Stimulated activated CD4-positive, alpha-beta T cell treated with anti-CD3 and anti-CD28 coated beads, Interleukin-4, amount 100 ng/mL, for 1 hour (primary cell): Measurements from ENCODE around the gene LOXHD1.

Source experiments
- DNase-seq: peaks from one replicate; pipeline ENCODE4 v3.0.0-alpha.2; 2020

LOXHD1 gene

DNA sequence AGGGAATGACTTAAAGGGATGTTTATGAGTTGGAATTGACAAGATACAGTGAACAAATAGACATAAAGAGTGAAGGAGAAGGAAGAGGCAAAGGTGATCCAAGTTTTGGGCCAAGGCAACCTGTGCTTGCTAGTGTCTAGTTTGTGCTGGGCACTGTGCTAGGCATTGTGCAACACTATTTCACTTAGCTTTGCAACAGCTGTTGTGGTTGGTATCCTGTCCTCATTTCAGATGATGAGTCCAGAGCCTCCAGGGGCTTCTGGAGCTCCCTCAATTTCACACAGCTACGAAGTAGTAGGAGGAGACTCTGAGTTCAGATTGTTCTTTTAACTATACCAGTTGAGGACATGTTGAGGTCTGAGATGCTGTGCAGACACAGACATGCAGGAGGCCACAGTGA, 18.1 kb upstream of the LOXHD1 start:
- no peak for DNase-seq

DNA sequence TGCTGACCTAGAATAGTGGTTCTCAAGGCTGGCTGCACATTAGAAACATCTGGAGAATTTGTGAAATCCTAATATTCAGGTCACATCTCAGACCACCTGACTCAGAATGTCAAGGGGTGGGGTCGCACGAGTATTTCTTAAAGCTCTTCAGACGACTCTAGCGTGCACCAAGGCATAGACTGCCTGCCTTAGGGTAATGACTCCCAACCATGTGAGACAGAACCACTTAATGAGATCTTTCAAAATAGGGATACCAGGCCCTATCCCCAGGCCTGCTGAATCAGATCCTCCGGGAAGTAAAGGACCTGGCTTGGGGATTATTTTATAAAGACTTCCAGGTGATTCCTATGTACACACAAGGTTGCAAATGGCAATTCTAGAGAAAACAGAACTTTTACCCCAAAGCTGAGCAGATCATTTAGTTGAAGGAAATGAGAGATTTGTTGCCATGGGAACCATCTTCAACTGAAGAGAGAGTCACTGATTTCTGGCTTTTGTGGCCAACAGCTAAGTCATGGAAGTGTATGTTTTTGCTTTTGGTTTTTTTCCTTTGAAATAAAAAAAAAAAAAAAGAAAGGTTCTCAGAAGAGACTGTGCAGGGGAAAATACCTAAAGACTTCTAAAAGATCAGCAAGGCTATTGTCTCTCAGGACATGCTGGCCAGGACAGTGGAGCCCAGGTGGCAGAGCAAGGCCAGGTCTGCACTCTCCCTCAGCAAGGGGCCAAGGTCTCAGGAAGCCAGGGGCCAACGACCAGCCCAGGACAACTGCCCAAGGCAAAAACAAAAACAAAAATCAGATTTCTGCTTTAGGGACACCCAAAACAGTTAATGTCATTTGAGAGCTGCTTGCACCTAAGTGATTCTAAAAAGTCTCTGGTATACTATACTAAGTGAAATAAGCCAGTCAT, 15.3 kb upstream of the LOXHD1 start:
- no peak for DNase-seq

DNA sequence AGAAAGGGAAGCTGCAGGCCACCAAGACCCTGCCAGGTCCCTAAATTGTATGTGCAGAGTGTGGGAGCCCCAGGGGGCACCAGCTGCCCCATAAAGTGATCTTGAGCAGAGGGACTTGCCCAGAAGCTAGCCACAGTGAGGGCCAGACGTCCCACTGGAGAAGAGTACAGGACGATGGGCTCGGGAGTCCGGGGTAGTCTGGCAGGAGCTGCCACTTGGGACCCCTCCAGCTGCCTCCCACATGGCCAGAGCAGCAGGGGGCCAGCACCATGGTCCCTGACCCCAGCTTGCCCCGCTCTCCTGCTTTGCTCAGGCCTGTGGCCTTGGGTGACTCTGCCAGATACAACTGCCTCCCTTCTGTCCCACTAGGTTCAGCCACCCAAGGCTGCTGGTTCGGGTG, 11.7 kb upstream of the LOXHD1 start:
- no peak for DNase-seq

DNA sequence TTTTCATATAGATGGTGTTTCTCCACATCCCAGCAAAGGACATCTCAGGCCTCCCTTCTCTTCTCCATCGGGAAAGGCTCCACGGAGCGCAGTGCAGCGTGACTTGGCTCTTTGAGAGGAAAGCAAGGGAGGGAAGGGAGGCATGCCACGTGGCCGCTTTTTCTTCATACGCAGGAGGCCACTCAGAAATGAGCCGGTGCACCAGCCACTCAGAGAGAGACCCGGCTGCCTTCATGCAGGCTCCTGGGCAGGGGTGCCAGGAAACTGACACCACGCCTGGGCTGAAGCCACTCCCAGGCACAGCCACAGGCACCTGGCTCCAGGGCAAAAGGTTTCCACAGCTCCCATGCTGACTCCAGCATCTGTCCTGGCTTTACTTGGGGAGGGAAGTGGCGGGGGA, 11.1 kb upstream of the LOXHD1 start:
- no peak for DNase-seq

DNA sequence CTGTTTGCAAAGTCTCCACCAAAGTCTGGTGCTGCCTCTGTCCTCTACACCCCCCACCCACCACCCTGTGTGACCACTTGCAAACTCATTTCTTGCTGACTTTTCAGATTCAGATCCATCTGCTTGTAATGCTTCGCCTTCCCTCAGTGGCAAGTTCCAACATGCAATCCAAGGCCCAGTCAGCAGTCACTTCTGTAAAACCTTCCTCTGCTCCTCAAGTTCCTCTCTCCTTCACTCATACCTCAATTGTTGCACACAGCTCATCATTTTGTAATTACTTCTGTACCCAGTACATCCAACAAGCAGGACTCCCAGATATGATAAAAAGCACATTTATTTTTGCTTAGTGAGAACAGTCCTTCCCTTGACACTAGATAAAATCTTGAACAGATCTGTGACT, 6.5 kb upstream of the LOXHD1 start:
- no peak for DNase-seq

DNA sequence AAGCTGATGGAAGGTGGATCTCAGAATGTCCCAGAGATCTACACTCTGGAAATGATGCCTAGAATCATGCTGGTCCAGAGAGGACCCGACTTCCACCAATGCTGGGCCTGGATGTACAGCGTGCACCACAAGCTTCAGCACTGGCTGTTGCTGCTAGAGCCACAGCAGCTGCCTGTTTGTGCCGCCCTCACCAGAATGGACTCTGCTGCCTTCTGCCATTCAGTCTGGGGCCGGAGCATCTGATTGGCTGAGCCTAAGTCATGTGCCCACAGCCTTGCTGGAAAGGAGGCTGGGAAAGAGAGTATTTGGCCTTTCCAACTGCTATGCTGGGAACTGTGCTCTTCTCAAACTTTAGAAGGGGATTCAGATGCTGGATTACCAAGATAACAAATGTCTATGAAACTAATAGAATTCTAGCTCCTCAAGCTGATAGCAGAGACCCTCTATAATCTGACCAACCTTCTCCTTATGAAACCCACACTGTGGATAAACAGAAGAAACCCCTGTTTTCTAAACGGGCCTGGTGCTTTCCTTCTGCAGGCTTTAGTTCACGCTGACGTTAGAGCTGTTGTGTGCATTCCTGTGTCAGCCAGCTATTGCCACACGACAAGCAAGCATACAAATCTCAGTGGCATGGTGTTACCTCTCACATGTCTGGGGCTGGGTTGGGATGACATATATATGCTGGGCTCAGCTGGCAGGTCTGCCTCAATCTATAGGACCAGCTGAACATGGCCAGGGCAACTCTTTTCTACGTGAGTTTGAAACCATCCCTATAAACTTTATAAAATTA, 4.1 kb upstream of the LOXHD1 start:
- DNase-seq, result no peak

DNA sequence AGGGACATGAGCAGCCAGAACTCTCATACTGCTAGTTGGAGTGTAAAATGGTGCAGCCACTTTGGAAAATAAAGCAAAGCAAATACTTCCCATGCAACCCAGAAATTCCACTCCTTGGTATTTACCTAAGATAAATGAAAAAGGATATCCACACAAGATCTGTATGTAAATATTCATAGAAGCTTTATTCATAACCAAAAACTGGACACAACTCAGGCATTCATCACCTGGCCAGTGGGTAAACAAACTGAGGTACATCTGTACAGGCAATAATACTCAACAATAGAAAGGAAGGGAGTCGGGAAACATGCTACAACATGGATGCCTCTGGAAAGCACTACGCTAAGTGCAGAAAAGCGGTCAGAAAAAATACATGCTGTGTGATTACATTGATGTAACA, 2.5 kb upstream of the LOXHD1 start:
- no peak for DNase-seq

DNA sequence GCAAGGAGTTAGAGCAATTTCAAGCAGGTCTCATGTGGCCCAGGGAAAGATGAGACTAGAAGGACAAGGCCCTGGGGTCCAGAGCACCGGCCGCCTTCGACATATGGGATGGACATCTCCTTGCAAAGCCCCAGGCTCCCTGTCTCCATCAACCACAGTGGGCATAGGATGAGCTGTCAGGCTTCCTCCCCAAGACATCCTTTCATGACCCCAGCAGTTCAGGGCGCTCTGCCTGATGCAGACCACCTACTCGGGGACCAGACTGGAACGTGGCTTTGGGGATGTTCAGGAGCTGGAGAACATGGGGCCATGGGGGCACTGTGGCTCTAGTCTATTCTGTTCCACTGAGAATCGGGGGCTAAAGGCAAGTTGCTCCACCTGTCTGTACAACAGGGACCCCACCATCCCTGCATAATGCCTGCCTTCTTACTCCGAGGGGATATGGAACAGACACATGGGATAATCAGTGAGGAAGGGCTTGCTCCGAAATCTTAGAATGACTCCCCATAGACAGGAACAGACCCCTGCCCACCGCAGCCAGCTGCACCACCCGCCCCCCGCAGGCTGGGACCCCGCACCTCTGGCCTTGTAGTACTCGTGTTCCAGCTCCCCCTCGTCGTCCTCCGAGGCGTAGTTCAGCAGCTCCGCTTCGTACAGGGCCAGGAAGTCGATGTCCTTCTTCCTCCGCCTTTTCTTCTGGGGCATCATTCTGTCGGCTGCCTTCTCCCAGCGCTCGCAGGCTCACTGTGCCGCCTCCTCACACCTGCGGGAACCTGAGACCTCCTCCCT, 500 bp downstream of the LOXHD1 start:
- no peak for DNase-seq

DNA sequence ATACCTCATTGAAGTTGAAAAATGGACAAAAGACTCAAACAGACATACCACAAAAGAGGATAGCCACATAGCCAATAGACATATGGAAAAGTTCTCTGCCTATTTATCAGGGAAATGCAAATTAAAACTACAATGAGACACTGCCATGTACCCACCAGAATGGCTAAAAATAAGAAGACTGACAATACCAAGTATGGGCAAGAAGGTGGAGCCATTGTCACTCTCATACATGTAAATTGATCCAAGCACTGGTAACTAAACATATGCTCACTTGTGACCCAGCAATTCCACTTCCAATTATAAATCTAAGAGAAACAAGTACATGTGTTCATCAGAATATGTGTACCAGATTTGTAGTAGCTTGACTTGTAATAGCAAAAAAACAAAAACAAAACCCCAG, 4.6 kb downstream of the LOXHD1 start:
- no peak for DNase-seq

DNA sequence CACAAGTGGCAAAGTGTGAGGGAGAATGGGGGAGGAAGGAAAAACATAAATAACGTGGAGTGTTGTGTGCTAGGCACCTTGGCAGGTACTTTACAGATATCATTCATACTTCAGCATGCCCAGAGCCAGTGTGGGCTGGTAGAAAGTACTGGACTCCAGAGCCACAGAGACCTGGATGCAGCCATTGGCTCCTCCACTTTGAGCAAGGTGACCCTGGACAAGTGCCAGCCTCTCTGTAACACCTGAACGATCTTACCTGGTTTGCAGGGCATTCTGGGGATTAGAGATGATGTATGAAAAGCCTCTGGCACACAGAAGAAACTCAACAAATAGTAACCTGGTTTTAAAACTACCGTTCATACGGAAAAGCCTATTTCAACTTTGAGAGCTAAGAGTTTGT, 6.3 kb downstream of the LOXHD1 start:
- no peak for DNase-seq

DNA sequence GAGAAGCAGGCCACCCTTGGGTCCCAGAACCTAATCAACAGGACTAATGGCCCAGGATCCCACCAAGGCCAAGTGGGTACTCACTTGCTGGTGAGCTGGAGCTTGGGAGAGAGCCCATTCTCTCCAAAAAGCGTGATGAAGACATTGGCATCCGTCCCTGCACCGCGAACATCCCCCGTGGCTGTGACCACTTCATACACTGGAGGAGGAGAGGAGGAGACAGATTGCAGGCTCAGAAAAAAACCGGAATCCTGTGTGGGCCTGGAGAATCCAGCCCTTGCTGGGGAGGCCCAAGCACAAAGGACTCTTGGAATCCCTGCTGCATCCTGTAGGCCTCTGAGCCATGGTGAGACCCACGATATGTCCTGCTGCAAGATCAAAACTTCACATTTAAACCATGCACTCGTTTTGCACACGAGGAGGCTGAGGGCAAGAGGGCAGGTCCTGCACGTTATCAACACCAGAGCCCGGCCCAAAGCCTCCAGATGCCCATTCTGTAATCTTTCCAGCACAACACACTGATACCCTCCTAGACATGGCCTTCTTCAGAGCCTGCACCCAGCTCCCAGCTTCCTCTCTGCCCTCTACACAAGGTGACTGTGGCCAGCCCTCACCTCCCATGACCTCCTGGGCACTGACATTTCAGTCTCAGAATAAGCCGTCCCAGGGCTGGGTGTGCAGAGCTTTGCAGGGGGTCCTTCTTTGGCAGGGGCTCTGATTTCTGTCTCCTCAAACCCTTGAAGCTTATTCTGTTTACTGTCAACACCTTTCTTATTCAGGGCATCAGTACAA, 7.8 kb downstream of the LOXHD1 start:
- no peak for DNase-seq

DNA sequence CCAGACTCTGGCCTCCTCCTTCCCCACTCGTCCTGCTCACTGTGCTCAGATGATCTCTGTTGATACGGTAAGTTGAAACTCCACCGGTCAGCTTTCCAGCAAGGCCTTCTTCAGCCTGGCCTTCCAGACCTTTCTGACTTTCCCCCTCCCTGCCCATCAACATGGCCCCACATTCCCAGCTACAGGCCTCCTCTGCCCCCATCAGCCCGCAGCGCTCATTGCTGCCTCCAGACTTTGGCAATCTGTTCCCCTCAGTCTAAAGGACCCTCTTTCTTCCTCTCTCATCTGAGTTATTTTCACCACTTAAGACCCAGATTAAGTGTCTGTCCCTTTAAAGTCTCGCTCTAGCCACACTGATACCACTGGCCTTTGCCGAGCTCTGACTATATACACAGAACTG, 10.6 kb downstream of the LOXHD1 start:
- no peak for DNase-seq

DNA sequence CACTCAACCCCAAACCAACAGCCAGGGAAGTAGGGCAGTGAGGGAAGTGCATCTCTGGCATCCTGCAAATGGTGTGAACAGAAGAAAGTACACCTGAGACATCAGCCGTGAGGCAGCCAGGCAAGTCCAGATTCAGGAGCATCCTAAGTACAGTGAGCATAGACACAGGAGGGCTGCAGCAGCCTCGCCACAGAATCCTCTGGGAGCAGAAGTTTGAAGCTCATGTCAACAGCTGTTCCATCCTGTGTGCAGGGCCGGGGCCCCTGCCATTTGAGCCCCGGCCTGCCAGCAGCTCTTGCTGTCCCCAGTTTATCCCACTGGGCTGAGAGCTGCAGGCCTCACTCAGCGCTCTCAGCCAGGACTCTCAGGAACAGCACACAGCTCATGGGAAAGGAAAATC, 14.5 kb downstream of the LOXHD1 start:
- no peak for DNase-seq

DNA sequence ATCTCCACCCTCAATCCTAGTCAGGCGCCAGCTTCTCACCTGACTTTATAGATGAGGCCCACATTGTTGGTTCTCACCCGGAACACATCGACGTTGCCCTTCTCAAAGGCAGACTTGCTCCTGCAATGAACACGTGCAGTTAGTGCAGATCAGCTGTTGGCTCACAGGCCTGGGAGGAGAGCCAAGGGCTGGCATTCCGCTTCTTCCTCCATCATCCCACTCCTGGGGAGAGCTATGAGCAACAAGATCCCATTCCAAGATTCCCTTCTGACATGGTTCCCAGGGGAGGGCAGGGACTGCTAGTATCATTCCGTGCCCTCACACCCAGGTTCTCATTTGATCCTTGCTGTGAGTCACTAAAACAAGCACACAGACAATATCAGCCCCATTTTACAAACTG, 15.1 kb downstream of the LOXHD1 start:
- DNase-seq, result no peak

DNA sequence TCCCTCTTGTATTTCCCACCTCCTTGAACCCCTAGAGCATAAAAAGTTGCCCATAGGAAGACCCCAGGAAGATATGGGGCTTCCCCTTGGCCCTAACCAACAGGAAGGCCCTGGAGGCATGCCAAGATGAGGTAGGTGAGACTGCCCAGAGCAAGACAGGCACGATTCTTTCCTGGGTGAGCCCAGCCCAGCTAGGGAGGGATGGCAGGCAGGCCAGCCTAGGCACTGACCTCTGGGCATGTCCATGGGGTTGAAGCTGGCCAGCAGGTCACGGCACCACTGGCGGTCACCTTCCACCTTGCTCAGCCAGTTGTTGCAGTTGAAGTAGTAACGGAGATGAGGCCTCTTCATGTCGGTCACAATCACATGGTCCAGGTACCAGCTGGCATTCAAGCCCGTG, 17.6 kb downstream of the LOXHD1 start:
- DNase-seq, result no peak

DNA sequence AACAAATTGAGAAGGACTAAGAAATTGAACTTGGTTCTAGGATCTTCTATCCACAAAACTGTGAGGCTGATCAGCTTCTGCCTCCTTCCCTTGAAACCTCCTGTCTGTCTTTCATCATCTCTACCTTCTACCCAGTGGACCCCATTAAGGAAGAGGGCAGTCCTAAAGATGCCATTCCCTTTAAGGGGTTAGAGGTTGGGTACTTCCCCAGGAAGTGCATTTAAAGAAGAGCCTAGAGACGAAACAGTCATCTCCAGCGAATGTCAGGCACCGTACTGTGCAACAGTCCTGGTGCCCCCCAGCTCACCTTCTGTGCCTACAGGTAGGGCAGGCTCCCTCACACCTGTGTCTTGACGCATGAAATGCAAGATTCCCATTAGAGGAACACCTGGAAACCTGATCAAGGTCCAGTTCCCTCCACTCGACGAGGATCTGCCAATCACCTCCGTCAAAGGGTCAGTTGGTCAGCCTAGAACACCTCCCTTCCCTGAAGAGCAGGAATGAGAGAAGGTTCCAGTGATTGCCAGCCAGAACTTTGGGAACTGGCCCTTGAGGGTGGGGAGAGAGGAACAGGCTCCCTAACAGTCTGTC, 20.9 kb downstream of the LOXHD1 start:
- no peak for DNase-seq

DNA sequence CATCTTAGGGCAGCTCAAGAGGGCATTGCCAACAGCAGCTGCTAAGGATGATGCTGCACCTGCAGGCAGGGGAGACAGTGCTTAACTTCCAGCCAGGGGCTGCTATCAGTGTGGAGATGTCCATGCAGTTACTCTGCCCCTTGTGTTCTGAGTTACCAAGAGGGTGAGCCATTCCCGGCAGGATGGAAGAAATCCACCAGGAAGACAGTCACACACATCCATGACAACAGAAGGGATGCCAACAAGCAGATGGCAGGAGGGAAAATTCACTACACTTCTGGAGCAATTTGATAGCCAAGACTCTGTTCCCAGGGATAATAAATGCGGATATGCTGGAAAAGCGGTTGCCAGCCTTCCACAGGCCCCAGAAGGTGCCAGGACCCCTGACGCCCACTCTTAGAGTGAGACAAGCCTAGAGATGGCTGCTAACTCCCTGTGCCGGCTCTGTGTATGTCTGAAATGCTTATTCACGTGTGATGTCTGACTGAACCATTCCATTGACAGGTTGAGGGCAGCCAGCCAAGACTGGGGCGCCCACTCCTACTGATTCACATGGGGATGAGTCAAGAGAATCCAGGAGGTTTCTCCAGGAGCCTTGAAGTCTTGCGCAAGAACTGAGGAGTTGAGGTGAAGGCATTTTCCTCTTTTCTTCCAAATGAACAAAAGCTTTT, 24.5 kb downstream of the LOXHD1 start:
- no peak for DNase-seq

DNA sequence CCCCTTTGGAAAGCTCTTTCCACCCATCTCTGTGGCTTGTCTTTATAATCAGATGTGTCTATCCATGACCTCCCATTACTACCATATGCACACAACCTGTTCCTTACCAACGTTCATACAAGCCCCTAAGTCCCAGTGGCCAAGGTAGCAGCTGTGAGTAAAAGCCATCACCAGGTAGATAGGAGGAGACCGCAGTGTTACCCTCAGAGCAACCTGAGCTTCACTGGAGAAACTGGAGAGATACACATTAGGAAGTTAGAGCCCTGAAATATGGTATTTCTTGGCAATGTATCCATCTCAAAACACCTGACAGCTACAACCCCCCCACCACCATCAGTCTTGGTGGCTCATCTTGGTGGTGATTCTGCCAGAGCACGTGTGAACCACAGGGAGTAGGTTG, 26.0 kb downstream of the LOXHD1 start:
- DNase-seq, result no peak

DNA sequence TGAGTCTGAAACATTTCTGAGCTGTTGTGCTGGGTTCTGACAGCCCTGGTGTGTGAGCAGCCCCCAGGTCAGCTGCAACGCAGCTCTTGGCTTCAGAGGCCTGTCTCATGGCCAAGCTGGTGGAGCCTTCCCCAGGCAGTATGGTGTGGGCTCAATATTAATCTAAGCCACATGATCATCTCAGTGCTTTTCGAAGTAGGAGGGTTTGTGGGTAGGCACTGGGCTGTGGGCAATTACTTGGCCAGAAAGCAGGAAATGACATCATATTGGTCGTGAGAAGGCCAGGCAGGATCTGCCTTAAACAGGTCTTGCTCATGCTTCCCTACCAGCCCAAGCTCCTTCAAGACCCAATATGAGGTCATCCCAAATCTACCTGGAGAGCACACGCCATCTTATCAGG, 26.9 kb downstream of the LOXHD1 start:
- no peak for DNase-seq

DNA sequence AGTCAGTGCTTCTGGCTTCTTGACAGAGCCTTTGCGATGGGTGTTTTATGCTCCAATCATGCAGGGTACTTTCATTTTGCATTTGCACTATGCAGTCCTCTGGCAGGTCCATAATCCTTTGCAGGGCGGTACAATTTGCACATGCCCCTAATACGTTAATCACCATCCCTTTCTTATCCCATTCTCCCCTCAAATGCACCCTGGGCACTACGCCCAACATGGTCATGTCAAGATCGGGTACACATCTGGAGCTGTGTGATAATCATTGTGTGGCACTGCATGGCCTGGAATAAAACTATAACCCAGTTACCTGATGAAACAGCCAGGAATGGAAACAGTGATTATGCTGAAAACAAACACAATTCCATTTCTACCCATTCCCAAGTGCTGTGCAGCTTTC, 27.7 kb downstream of the LOXHD1 start:
- no peak for DNase-seq

DNA sequence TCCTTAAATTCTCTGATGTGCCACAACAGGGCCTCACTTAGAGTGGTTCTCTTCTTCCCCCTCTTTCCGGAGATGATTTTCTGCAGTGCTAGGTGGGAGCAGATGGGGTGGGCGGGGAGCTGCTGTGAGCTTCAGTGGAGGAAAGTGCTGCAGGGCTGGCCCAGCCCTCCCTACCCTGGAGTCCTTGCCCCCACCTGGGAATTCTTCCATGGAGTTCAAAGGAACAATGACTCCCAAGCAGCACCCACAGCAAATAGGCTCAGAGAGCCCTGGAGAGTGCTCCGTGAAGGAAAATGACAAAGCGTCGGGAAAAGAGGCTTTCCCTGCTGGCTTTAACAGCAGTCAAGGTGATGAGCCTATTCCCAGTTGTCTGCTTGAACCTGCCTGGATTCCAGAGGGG, 28.8 kb downstream of the LOXHD1 start:
- DNase-seq, result no peak

DNA sequence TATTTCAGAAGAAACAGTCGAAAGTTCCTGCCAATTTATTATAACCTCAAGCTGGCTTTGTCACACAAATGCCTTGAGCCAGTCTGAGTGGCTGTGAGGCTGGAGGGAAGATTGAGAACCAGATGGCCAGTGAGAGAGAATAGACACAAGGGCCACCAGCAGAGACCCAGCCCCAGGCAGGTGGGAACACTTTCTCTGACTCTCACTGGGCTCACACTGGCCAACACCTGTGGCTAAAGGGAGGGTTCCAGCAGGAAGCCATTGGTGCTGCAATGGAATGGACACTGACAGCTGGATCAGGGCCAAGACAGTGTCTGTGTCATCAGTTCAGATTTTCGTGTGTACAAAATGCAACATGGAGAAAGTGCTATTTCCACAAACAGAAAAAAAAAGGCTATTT, 29.9 kb downstream of the LOXHD1 start:
- DNase-seq, result no peak
